NCI-H2196 treated with DMSO at 0.1 percent for 48 hours (cell line): ENCODE measurements around the gene ACSS1.
A peak's percentile ranks its signal among the peaks of the same experiment; 100 is the strongest.
"Not testable (repeated sequence)": the region's sequence is repeated elsewhere in the genome, so short reads cannot be mapped to it uniquely, and the experiment has no call there.

Experiments
- DNase-seq: peaks from one replicate; lab custom pipeline; 2025; ENCODE audit not compliant: unreplicated experiment; lab: John Stamatoyannopoulos, UW

The ACSS1 gene

DNA sequence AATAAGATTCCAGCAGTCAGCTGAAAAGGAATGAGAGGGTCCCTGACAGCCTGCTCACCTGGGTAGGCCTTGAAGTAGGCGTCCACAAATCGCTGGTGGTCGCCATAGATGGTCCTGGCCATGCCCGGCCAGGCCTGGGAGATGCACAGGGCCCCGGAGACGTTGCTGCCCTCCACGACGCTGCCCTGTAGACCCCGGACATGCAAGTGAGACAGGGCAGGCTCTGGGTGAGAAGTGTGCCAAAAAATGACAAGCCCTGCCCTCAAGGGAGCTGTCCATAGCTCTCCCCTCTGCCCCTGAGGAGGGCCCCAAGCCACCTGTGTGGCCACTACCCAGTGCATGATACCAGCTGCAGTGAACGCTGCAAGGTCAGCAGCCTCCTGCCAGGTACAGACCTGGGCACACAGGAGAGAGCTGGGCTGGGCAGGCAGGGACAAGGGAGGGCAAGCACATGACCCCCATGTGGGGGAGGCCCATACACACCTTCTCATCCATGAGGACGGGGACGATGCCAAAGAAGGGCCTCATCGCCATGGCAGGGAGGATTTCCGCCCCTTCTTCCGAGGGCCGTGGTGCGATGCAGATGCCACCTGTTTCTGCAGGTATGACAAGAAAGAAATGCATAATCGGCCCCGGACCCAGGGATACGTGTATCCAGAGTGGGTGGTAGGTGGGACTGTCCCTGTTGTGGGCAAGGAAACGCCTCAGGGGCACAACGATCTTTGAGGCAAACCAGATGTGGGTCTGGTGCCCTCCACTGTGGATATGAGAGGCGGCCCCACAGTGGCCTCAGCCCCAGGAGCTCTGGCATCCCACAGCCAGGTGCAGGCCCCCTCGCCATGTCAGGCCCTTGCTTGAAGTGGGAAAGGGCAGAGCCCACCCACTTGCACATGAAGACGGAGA lies 44.2 kb downstream of the ACSS1 start:
- DNase-seq: no peak

DNA sequence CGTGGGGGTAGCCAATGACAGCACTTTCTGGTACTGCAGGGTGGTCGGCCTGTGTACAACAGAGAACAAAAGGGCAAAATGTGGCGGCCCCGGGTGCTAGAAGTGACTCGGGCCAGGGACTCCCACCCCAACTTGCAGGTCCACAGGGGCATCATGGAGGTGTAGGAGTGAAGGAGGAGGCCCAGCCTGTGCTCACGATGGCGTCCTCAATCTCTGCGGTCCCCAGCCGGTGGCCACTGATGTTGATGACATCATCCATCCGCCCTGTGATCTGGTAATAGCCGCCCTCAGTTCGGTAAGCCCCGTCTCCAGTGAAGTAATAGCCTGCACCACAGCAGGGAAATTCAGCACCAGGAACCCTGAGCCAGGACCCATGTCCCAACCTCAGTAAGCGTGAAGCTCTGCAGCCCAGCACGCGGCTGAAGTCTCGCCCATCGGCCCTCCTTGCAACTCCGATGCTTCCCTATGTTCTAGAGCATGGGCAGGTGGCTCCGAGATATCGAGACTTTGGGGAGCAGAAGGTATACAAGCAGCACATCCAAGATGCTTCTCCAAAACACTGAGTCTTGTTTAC lies 45.2 kb downstream of the ACSS1 start:
- no peak for DNase-seq

DNA sequence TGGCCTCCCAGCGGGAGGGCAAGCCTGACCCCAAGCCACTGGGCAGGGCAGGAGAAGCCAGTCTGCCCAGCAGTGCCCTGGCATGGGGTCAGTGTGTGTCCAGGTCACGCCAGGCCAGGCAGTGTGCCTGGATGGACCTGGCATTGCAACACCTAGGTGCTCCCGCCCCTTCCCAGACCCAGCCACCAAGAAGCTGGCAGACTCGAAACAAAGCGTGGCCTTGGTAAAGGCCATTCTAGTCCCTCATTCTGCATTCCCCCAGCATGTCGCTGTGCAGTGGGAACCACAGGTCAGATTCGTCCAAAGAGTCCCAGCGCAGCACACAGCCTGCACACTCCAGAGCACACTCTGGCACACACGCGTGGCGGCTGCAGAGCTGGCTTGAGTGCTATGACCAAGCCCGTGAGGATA lies 46.1 kb downstream of the ACSS1 start:
- no peak for DNase-seq

DNA sequence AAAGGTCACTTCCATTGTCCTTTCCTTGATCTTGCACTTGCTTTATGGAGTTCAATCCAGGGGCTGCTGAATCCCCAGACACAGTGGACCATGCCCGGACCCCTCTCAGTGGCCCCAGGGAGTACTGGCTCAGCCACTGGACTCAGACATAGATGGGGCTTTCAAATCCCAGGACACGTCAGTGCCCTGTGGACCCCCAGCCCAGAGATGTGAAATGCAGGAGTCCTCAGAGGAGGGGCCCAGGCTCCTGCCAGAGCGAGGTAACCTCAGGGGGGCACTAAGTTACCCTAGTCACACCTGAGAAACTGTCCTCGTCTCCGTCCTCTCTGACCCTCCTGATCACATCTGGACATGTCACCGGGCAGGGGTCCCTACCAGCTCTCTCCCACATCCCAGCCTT lies 46.7 kb downstream of the ACSS1 start:
- no peak for DNase-seq

DNA sequence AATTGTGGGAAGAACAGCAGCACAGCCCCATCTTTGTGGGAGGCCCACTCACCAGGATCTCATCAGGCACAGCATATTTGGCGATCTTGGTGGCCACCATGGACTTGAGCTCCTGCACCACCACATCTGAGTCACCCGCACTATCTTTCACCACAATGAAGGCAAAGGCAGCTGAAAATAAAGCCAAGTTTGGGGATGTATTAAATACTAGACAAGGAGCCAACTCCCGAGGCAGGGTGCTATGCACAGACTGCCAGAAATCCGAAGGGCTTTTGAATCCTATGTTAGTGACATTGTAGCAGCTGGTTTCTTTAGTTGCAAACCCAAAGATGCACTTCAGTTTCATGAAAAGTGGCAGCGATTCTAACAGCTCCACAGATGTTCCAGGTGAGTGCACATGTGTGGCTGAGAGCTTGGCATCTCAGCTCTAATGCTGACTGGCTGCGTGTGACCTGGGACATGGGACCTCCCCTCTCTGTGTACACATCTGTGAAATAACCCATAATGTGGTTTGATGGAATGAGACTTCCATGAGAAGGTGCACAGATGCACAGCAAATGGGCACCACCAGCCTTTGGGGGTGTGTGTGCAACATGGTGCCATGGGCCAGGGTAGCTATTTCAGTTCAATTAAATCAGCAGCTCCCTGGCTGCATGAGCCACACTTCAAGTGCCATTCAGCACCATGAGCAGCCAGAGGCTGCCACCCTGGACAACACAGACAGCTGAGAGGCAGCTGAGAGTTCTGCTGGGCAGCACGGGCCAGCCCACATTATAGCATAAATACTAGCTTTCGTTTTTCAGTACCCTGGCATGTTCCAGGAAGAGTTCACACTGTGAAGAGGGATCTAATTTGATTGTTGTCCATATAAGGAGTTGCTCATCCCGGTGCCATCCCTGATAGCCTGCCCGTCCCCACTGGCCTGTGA lies 48.5 kb downstream of the ACSS1 start:
- peak; percentile 54 for DNase-seq

DNA sequence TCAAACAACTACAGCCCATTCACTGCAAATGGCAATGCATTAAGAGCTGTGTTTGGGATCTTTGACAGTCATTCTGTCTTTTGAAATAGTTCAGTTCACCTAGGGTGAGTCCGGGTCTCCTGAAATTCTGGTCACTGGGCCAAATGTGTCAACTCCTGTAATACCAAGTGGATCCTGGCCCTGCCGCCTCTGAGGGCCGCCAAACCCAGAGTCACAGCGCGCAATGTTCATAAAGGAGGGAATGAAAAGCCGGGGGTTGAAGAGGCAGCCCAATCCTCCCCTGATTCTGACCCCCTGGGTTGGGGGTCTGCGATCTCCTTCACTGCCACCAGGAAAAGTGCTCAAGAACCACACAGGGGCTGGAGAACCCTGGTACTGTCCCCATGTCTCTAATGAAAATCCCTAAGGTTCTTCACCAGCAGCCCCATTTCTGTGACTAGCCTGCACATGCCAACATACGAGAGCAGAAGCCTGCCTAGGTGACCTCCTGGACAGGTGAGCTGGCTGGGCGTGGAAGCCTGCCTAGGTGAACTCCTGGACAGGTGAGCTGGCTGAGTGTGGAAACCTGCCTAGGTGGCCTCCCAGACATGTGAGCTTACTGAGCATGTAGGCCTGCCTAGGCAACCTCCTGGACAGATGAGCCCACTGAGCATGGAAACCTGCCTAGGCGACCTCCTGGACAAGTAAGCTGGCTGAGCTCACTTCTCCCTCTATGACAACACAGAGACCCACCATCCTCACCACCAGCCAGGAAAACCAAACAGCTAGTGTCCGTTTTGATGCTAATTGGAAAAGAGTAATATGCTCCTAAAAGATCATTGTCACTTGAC lies 49.3 kb downstream of the ACSS1 start:
- no peak for DNase-seq

DNA sequence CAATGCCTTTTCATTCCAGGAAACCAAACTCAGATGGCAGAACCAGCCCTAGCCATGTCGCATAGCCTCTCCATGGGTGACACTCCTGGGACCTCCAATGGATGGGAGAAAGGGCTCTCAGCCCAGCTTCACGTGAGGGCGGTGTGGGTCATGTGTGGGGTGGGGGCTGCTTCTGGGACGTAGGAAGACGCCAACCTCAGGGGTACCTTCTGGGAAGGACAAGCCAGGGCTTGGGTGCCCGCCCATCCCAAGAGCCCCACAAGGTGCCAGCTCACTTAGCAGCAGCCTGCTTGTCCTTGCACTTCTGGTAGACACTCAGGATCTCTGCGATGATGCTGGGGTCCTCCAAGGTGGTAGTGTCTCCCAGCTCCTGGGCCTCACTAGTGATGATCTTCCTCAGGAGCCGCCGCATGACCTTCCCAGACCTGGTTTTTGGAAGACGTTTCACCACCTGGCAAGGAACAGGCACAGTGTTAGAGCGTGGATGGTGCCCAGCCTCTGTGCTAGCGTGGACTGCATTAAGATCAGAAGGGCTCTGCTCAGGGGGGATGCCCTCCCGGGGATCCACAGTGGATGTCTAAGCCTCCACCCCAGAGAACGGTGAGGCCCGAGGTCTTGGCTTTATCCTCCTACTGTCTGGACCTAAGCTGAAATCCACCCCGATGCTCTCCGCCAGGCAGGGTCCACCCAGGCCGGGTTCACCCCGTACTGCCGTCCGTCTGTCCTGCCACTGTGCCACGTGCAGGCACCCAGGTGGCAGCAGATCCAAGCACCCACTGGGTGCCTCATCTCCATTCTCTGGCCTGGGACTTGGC lies 50.2 kb downstream of the ACSS1 start:
- DNase-seq: no peak

DNA sequence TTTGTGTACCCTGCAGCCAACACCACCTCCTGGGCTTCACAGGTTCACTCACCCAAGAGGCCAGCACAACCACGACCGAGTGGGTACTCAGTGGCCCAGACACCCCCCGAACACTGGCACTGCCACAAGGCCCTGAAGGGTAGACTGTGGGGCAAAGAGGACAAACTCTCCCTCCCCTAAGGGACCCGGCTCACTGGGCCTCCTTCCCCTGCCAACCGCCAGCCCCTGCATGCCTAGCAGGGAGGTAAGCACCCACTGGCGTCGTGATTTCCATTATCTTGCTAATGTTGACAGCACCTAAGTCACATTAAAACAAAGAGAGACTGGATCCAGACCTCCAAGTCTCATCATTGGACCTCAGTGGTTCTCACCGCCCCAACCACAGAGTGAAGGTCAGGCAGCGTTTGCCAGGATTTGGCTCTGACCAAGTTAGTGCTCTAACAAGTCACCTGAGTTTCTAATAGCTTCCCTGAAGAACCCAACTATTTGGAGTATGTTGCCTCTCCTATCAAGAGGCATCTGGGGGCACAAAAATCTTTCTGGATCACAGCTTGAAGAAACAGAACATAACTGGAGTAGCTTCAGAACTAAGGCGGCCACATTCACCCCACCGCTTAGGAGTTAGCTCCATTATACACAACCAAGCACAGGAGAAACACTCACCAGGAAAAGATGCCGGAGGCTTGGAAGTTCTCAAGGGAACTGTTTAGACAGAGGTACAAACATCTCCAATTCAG lies 51.3 kb downstream of the ACSS1 start:
- no peak for DNase-seq

DNA sequence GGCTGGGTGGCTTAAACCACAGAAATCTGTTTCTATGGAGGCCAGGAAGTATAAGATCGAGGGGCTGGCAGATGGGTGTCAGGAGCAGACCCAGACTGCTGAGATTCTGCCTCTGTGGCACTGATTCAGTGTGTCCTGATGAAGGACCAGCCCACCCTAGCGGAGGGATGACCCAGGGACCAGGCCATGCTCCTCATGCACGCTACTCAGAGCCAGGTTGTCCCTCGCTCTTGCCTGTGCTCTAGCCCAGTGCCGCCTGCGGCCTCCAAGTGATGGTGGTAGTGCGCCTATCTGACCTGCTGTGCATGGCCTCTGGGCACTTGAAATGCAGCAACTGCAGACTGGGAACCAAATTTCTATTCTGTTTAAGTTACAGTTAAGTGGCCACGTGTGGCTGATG lies 52.3 kb downstream of the ACSS1 start:
- DNase-seq: no peak

DNA sequence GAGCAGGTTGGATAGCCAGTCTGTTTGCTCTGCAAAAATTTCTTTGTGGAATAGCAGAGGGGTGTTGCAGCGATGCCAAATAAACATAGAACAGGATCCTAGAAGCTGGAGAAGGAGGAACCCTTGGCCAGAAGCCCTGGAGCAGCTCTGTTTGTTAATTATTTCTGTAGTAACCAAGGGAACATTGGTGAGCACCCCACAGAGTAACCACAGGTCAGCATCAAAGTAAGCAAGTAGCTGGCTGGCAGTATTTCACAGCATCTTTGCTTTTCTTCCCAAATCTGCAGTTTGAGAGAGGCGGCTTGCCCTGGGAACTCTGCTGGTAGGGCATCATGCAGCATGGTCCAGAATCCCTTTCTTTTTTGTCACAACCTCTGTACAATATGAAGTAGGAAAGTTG lies 52.7 kb downstream of the ACSS1 start:
- DNase-seq: peak; percentile 45

DNA sequence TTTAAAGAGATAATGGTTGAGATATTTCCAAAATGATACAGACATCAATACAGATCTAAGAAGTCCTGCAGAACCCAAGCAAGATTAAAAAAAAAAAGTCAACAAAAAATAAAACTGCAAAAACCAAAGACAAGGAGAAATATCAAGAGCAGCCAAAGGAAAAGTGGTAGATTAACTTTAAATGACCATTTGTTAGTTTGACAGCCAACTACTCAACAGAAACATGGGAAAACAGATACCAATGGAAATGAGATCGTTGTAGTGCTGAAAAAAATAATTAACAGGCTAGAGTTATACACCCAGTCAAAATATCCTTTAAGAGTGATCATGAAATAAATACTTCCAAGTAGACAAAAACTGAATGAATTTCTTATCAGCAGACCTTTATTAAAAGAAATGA lies 54.9 kb downstream of the ACSS1 start:
- no peak for DNase-seq

DNA sequence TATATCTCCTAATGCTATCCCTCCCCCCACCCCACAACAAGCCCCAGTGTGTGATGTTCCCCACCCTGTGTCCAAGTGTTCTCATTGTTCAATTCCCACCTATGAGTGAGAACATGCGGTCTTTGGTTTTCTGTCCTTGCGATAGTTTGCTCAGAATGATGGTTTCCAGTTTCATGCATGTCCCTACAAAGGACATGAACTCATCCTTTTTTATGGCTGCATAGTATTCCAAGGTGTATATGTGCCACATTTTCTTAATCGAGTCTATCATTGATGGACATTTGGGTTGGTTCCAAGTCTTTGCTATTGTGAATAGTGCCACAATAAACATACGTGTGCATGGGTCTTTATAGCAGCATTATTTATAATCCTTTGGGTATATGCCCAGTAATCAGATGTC lies 56.6 kb downstream of the ACSS1 start:
- DNase-seq: not testable (repeated sequence)

DNA sequence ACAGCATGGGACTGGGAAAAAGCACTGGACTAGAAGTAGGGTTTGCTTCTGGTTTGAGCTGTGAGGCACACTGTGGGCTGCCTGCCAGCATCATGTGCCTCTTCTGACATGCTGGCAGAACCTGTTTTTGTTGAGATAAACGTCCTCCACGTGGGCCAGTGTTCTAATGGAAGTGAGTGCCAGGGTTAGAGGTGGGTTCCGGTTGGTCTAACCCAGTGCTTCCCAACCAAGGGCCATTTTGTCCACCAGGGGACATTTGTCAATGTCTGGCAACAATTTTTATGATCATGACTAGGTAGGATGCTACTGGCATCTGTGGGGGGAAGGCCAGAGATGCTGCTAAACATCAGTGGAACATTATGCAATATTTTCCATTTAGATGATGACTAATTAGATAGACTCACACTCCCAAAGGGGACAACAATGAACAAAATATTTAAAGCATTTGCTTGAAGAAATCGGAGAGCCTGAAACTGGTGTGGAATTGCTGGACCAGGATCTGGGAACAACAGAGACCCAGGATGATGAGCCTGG lies 57.6 kb downstream of the ACSS1 start:
- peak; percentile 74 for DNase-seq

DNA sequence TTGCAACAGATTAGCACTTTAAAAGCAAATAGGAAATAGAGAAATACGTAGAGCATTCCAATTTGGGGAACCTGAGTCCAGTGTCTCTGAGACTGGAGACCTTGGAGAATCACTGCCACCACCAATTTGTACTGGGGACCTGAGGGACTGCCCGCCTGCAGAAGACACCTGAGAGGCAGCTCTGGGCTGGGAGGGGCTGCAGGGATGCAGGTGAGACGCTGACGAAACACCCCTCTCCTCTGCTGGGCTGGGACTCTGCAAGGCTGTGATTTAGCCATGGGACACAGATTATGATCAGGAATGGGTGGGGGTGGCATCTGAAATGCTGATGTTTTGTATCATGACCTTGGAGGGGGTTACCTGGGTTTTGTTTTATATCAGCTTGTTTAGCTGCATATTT lies 58.4 kb downstream of the ACSS1 start:
- DNase-seq: no peak

DNA sequence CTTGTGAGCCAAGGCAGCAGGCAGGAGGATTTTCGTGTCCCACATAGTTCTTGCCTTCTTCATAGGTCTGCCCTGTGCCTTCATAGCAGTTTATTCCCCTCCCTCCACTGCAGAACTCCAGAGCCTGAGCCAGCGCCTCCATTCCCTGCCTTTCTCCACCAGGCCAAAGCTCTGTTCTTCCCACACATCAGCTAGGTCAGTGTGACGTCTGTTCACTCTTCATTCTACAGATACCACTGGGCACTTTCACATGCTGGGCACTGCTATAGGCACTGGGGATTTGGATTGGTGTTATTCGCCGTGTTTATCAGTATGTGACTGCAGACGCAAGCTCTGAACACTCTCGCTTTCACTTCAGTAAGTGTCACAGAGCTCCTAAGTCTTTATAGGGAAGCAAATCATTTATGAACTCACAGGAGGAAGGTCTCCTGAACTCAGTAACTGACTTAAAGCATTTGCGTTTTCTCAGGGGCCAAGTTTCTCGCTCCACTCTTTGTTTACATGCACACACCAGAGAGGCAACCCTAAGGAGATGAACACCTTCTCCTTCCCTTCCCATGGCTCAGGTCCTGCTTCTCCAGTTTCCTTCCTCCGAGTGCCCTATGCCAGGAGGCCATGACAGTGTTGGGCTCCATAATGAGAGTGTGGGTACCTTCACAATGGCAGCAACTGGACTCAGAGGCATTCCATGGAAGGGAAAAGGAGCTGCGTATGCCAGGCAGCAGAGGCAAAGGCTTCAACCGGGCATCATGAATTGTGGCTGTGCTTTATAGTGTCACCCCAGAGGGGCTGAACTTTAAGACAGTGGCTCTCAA lies 59.1 kb downstream of the ACSS1 start:
- DNase-seq: no peak

DNA sequence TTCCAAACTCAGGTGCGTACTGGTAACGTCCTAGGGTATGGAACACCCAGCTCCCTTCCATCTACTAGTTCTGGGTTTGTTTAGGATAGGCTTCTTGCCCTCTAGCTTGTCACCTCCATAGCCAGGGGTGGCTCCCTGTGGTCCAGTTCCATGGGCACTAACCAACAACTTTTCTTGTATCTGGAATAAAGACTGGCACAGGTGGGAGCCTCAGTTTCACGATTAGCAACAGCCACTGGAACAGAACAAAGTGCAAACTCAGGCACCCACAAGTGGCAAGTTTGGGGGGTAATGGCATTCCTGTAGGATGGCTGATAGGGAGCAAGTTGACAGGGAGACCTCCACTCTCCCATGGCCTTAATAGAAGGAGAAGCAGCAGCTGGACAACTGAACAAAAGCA lies 59.8 kb downstream of the ACSS1 start:
- no peak for DNase-seq

DNA sequence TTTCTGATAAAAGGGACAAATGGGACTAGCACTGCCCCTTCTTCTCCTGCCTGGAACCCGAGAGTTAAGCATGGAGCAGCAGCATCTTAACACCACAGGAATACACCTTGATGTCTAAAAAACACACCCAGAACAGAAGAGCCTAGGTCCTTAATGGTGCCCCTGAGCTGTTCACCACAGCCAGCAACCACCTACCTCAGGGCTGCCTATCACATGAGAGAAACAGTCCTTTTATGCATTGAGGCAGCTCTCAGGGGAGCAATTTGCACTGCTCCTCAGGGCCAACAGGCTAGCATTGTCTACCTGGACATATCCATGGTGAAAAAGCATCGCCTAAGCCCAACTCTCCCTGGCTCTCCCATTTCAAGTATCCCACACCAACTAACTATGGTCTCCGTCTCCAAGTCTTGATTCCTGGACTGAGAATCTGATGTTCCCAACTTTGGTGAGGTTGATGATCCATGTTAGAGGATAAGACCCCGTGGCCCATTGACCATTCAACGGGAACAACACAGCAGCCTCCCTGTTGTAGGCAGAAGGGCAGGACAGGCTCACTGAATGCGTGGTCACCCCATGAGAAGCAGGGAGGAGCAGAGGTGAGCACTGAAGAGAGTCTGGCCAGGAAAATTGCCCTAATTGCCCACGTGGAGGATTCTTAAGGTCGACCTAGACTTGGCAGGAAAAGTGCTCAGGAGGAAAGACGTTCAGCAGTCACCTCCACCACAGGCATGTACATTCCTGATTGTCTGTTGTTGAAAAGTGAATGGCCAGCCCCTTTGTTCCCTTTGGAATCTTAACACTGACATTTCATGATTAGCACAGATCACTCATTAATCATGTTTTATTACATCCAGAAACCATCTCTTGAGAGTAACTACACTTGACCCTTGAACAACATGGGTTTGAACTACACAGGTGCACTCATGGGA lies 61.2 kb downstream of the ACSS1 start:
- no peak for DNase-seq
